Myocyte (in vitro differentiated cells): ENCODE data around the gene RNF17. TPM values are rescaled to one million over a fixed set of nuclear protein-coding genes. Genes with fewer than 3 reads are reported as not detected.

Source experiments
- DNase-seq: peaks from one replicate; pipeline ENCODE4 v3.0.0-alpha.2; 2012; ENCODE audit warnings: low read depth
- total RNA-seq: library from RNA; depleted of rRNA; stranded (reverse); fragments of >200 nt; gene quantifications from 2 replicates; pipeline ENCODE4 v1.2.3, GENCODE V29; 2014

The RNF17 gene
- total RNA-seq, 1 donor from 2014 or later = not detected

- no peak for DNase-seq
Measured at GRCh38 chr13:24897293-24897692, 133.3 kb downstream of the RNF17 start.

- no peak for DNase-seq
Measured at GRCh38 chr13:24899601-24900000, 135.6 kb downstream of the RNF17 start.

GRCh38 chr13:24900507-24900906, 136.5 kb downstream of the RNF17 start:
- no peak for DNase-seq

DNA sequence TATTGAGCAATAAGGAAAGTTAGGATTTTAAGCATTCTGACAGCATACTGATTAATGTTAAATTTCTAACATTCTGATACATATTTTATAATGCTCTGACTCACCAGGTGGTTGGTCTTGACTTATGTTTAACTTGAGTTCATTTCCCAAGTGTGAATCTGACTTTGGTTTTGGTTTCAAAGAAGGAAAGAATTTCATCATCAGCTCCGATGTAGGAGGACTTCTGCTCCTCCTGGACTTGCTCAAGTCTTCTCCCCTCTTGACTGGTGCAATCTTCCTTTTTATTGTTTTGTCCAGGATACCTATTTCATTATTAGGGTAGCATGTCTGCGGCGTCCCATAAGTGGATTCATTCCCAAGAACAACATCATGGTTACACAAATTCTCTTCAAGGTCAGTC, 141.3 kb downstream of the RNF17 start:
- no peak for DNase-seq

DNA sequence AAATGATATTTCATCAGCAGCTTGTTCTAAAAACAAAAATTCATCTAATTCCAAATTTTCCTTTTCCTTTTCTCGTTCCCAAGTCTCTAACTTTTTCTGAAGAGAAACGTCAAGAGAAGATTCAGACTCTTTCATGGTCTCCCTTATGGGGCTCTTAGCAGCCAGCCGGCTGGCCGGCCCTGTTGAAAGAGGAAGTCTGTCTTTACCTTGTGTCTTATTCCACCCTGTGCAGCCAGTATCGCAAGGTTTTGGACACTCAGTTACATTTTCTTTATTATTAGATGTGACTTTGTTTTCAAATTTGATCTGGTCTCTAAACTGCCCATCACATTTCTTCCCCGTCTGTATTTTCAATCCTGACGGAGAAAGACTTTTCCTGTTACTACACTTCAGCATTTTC, 142.3 kb downstream of the RNF17 start:
- DNase-seq = no peak

DNA sequence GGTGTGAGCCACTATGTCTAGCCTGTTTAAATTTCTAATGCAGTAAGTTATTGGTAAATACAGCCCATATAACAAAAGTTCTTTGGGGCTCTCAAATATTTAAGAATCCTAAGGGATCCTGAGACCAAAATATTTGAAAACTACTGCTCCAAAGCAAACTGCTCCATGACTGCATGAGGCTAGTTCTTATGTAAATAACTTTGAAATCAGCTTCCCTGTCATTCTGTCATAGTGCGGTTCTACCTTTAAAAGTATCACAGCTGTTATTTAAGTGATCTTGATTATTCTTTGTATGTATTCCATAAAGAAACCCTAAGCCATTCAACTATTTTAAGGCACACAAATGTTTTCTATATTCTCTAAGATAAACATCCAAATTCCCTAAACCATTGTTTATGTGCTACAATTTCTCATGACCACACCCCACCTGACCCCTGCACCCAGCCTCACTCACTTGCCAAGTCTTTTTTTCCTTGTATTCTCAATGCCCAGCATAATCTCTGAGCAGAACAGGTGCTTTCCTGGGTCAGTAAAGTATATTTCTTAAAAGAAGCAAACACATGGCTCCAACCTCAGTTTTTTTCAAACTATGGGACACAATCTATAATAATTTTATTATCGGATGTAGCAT, 146.6 kb downstream of the RNF17 start:
- no peak for DNase-seq

DNA sequence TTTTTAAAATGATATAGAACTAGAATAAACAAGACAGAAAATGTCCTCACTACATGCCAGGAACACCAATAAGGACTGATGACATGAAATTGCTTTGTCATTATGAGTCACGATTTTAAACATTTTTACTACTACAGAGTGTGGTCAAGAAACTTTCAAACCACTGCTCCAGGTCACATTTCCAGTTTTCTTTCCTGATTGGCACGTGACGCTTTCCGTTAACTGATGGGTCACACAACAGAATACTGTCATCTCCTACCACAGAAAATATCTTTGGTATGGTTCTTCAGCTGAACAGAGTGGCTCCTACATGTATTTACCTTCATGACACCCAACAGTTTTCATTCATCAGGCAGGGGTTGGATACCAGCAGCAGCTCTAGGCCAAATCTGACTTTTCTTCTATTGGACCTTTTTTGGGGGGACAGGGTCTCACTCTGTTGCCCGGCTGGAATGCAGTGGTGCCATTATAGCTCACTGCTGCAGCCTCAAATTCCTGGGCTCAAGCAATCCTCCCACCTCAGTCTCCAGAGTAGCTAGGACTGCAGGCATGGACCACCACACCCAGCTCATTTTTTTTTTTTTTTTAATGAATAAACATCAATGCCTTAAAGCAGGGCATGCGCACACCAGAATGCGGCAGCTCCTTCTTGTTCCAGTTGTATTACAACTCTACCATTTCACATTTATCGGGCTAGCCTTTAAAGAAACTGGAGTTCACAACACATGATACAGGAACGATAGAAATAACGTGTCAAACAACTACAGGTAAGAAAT, 147.4 kb downstream of the RNF17 start:
- peak; percentile 56 for DNase-seq

- no peak for DNase-seq
Measured at GRCh38 chr13:24916464-24916863, 152.5 kb downstream of the RNF17 start.

DNA sequence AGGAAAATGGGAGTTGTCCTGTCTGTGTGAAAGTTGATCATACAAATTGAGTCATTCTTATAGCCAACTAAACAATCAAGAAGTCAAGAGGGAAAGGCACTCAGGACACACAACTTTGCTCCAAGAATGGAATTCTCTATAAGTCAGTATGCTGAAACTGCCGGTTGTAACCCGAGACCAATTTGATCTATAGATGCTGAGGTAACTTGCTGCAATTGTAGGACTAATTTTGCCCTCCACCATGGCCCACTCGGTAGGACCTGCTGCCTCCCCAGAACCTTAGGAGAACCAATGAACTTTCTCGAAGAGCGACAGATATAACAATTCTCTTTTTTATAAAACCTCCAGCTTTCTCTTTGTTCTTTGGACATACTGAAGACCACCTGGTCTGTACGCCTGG, 157.0 kb downstream of the RNF17 start:
- DNase-seq = no peak

GRCh38 chr13:24921881-24922280, 157.9 kb downstream of the RNF17 start:
- no peak for DNase-seq

GRCh38 chr13:24922387-24922744, 158.4 kb downstream of the RNF17 start:
- peak; percentile 55 for DNase-seq

DNA sequence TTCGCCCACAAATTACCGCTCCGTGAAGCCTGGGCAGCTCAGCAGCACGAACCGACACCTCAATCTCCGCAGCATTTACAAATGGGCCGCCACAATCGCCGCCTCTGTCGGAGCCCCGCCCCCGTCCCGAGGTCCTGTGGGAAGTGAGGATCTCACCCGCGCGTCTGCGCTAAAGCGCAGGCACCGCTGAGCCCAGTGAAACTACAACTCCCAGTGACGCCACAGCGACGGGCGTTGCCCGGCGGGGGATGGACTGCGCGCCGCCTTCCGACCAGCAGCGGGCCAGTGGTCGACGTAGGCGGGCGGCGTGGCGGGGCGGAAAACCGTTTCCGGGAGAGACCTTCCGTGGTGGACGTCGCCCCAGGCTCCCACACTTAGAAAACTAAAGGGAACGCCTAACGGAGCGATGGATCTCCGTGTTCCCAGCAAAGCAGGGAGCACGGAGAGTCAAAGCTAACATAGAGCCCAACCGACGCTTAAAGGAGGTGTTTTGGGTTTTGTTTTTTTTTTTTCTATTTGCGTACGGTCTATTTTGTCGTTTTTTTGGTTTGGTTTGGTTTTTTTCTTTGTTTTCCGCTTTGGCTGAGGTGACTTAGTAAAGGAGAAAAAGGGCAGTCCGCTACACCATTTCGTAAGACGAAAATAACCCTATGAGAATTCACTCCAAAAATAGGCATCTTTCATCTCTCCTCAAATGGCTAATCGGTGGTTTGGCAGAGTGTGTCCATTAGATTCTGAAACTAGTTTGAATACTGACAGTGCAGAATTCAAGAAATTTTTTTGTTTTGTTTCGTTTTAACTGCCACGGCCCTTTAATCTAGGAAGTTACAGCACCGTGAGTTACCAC, 159.0 kb downstream of the RNF17 start:
- peak; percentile 98 for DNase-seq

- no peak for DNase-seq
Measured at GRCh38 chr13:24925318-24926231, 161.6 kb downstream of the RNF17 start.

DNA sequence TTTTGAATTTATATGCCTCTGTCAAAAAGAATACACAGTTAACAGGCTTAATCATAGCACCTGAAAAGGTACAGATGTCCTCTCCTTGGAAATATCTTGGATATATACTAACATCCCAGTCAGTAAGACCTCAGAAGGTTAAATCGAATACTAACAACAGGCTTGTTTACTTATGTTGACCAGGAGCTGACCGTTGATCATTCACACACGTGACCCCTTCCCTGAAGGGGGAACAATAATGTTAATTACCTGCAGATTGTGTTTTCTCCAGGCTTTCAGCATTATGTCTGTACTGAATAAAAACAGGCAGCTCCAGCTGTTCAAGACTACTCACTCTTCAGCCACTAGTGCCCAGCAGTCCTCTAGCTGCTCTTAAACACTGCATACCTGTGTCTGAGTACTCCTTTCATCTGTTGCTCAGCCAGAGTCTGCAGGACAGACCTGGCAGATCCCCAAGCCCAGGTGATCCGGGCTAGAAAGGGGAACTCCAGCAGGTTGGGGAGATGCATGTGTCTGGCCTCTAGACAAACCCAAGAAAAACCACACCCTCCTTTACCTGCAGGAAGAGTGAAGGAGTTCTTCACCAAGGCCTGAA, 163.9 kb downstream of the RNF17 start:
- no peak for DNase-seq

GRCh38 chr13:24929196-24929595, 165.2 kb downstream of the RNF17 start:
- no peak for DNase-seq

Other genes starting within 250 kb of the RNF17 start
- gene ATP12A, start 83.8 kb upstream of the RNF17 start, total RNA-seq = not detected in 2 replicates